ENCODE results near the gene TRPV4. TPM values are rescaled to one million over a fixed set of nuclear protein-coding genes. Genes with fewer than 3 reads are reported as not detected.
A peak's percentile ranks its signal among the peaks of the same experiment; 100 is the strongest.

The TRPV4 gene
- total RNA-seq, 1 experiment from 2014 or later, result 0.02 TPM

DNA sequence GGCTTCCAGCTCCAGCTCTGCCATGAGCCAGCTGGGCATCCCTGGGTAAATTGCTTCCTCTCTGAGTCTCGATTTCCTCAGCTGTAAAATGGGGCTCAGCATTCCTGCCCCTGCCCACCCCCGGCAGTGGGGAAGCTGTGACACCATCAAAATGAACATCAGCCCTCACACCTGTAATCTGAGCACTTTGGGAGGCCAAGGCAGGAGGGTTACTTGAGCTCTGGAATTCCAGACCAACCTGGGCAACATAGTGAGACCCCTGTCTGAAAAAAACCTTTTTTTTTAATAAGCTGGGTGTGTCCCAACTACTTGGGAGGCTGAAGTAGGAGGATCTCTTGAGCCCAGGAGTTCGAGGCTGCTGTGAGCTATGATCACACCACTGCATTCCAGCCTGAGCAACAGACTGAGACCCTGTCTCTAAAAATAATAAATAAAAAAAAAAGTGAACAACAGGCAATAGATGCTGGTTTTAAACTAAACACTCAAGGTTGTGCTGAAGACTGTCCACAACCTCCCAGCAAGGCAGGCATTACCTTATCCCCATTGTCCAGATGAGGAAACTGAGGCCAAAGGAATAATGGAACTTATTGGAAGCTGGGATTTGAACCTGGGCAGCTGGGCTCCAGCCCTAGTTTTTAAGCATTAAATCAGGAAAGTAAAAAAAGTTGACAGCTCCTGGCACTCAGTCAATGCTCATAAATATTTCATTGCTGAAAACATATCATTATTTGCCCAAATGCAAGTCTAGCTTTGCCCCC, 4.3 kb downstream of the TRPV4 start:
- no peak for DNase-seq (ENCODE audit: low spot score)

DNA sequence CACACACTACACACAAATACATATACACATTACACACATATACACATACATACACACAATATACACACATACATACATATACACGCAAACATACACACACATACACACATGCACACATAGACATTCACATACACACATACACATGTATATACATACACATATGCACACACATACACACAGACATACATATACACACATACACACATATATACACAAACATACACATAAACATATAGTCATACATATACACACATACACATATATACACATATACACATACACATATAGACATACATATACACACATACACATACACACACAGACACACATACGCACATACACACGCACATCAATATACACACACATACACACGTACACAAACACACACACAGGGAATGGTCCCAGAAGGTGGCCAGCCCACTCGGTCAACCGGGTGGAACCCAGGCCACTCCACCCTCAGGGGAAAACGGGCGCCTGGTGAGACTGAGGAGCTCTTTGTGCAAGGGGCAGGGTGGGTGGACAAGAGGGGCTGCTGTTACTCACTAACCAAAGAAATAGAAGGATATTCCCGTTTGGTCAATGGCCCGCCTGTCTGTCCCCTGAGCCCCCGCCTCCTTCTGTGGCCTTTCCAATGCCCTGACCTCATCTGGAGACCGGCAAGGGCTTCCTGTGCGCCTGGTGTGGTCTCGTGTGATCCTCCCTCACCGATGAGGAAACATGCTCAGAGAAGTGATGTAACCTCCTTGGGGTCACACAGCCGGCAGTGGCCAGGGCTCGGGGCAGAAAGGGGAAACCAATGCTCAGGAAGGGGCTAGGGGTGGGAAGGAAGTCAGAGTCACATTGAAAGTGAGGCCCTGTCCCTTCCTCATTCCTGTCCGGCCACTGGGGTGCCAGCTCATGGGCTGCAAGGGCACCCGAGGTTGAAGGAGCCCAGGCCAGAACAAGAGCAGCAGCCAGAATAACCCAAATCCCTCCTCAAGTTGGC, 5.3 kb downstream of the TRPV4 start:
- DNase-seq (ENCODE audit: low spot score), result no peak

DNA sequence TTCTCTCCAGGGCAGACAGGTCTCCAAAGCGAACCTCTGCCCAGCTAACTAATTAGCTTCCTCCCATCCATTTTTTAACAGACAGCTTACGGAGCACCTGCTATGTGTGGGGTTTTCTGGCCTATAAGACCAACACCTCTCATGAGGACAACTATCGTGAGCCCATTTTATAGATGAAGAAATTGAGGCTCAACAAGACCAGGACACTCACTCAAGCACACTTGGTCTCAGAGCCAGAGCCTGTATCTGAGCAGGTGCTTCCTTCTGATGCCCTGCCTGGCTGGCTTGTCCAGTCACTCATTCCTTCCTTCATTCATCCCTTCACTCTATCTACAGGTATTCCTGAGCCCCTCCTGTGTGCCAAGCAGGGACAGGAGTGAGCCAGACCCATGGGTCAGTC, 6.1 kb downstream of the TRPV4 start:
- no peak for DNase-seq (ENCODE audit: low spot score)

DNA sequence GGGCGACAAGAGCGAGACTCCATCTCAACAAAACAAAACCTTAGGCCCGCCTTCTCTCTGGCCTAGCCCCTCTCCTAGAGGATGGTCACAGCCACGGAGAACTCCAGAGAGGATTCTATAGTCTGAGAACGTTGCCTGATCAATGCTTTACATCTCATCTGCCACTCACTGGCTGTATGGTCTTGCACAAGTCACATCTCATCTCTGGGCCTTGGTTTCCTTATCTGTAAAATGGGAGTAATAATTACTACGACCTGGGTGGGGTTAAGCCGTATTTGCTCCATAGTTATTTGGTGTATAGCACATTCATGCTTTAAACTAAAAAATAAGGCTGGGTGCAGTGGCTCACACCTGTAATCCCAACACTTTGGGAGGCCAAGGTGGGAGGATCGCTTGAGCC, 8.5 kb downstream of the TRPV4 start:
- DNase-seq (ENCODE audit: low spot score), result no peak

DNA sequence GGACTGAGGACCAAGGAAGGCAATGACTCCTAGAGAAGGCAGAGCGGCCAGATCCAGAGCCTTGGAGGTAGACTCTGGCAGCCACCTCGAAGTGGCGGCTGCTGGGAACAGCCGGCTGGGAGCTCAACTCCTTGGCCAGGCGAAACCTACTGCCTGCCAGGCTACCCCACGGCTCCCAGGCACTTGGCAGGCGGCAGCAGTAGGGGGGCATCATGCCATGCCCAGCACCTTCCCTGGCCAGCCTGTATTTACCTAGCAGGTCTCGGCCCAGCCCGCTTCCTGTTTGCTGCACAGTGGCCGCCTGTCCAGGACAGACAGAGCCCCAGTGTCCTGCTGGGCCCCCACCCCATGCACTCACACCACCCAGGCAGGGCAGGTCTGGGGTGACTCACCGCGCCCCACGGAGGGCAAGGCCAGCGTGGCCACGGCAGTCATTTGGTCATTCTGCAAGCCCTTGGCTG, 10.2 kb downstream of the TRPV4 start:
- no peak for DNase-seq (ENCODE audit: low spot score)

DNA sequence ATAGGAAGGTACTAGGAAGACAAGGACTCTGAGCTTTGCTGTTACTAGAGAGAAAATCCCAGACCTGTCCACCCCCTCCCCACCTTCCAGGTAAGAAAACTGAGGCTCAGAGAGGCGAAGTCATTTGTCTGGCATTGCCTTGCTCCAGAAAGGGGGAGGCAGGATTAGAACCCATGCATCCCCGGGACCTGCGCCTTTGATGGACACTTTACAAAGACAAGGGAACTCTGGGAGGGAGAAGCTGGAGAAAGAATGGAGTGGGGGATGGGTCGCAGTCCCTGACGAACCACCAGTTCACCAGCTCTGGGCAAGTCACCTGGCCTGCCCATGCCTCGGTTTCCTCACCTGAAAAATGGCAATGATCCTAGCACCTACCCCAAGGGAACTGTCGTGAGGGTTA, 10.8 kb downstream of the TRPV4 start:
- DNase-seq (ENCODE audit: low spot score), result no peak

DNA sequence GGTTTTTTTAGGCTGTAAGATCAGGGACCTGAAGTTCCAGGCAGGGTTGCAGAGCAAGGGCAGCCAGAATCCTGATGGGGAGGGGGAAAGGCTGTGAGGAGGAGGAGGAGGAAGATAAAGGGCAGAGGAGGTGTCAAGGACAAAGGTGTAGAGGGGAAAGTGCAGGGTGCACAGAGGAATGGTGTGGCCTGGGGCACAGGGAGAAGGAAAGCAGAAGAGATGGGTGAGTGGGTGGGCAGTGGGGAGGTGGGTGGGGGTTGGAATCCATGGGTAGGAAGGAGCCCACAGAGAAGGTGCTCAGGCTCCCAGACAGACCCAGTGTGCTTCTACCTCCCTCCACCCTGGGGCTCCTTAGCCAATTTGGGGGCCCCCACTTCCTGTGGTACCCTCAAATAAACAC, 11.2 kb downstream of the TRPV4 start:
- DNase-seq (ENCODE audit: low spot score), result no peak

DNA sequence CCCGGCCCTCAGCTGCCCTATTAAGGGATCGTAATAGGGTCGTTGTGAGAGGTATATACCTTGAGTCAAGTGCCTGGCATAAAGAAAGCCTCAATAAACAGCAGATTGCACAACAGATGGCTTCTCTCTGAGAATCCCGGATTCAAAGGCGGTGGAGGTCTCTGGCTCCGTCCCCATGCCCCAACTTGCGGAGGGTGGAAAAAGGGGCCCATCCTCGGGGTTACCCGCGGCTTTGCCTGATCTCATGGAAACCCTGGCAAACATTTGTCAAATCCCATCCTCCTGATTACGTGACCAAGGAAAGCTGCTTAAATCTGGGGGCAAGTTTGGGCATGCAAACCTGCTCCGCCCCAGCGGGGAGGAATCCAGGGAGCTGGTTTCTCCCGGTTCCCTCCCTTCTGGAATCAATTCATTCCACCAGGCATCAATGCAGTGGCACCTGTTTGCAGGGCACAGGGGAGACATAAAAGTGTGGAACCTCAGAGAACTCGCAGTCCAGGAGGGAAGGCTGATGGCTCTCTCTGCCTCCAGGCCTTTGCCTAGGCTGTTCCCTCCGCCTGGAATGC, 12.3 kb downstream of the TRPV4 start:
- DNase-seq (ENCODE audit: low spot score), result no peak

DNA sequence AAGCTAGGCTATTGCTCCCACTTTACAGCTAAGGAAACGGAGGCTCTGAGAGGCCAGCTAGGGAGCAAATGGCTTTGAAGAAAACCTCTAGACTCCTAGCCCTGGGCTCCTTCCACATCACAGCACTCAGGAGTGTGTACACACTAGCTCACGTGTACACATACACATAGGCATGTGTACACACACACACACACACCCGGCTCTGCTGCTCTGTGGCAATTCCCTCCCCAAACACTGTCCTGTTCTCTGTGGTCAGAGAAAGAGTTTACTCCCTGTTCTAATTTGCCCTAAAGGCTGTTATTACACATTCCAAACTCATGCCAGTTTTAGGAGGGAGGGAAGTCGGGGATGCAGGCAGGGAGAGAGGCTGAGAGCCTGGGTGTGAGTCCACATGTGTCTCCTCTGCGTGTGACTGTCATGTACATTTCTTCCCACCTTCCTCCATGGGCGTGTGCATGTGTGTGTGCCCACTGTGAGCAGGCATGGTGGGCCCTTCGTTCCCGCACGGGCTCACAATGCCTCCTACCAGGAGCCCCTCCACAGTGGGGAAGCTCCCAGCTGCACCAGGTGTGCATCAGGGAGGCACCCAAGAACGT, 14.2 kb downstream of the TRPV4 start:
- DNase-seq (ENCODE audit: low spot score), result peak; percentile 74

DNA sequence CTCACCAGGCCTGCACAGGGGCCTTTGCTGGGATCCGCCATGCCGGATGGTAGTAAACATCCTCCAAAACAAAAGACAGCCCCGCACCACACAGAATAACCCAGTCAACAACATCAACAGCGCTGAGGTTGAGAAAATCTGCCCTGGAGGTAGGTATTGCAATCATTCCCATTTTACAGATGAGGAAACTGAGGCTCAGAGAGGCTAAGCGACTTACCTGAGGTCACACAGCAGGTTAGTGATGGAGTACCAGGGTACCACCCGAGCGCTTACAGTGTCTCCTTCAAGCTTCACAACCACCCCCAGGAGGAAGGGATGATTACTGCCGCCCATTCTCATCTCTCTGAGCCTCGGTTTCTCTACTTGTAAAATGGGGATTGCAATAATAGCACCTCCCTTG, 14.9 kb downstream of the TRPV4 start:
- no peak for DNase-seq (ENCODE audit: low spot score)

DNA sequence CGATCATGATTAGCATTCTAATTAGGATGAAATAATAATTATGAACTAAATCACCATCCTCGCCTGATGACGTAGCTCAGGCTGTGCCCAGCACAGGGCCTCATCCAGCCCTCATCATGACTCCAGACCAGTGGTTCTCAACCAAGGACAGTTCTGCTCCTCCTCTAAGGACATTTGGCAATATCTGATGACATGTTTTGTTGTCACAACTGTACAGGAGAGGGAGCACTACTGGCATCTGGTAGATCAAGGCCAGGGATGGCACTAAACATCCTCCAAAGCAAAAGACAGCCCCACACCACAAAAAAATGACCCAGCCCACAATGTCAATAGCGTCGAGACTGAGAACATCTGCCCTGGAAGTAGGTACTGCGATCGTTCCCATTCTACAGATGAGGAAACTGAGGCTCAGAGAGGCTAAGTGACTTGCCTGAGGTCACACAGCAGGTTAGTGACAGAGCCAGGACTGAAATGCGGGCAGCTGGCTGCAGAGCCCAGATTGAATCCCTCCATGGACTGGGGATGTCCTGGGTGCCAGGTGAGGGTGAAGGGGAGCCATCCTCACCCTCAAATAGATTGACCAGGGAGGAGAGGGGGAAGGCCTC, 15.5 kb downstream of the TRPV4 start:
- DNase-seq (ENCODE audit: low spot score), result no peak

DNA sequence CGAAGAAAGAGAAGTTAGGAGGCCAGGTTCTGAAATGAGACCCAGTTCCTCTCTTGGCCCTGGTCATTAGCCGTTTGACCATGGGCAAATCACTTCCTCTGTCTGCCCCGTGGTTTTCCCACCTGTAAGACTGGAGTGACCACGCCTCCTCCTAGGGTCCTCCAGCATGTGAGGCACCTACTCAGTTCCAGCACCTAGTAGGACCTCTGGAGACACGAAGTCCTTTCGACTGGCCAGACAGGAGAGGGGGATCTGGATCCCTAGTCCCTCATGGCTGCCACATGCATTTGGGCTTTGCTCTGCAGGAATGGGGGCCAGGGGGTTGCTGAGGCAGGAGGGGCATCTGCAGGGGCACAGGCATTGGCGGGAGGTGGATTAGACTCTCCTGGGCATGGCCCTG, 16.3 kb downstream of the TRPV4 start:
- DNase-seq (ENCODE audit: low spot score), result no peak

DNA sequence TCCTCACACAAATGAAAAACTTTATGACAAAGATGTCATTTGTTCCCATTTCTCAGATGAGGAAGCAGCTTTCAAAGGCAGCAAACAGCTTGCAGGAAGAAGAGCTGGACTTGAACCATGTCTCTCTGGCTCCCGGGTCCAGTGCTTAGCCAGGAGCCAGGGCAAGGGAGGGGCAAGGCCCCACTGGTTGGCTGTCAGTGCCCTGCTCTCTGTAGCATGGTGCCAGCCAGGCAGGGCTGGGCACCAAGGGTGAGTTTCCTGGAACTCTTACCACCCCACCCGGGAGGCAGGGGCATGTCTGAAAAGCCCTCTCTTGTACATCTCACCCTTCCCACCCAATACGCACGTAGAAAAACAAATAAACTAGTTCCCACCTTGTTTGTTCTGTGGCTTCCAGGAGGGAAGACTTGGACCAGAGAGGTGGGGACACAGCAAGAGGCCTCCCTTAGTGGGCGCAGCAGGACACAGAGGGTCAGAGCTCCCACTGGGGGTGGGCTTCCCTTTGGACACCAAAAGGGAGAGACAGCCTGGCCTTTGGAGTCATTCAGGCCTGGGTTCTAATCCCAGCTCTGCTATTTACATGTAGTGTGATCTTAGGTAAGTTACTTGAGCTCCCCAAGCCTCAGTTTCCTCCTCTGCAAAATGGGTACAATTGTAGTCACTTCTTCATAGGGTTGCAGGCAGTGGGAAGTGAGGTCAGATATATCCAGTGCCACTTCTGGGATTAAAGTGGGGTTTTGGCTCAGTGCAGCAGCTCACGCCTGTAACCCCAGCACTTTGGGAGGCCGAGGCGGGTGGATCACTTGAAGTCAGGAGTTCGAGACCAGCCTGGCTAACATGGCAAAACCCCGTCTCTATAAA, 17.2 kb downstream of the TRPV4 start:
- no peak for DNase-seq (ENCODE audit: low spot score)

DNA sequence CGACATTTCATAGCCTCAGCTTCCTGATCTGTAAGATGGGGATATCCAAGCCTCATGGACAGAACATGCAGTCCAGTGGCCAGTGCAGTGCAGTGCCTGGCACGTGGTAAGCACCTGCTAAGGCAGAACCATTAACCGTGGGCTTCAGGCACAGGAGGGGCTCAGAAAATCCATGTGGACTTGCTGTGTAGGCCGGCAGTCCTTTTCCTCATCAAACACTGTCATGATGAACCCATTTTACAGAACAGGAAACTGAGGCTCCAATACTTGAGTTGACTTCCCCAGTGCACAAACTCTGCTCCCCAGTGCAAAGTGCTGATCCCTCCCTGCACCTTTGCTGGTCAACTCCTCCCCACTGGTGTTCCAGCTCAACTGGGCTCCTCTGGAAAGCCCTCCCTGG, 18.0 kb downstream of the TRPV4 start:
- DNase-seq (ENCODE audit: low spot score), result no peak

DNA sequence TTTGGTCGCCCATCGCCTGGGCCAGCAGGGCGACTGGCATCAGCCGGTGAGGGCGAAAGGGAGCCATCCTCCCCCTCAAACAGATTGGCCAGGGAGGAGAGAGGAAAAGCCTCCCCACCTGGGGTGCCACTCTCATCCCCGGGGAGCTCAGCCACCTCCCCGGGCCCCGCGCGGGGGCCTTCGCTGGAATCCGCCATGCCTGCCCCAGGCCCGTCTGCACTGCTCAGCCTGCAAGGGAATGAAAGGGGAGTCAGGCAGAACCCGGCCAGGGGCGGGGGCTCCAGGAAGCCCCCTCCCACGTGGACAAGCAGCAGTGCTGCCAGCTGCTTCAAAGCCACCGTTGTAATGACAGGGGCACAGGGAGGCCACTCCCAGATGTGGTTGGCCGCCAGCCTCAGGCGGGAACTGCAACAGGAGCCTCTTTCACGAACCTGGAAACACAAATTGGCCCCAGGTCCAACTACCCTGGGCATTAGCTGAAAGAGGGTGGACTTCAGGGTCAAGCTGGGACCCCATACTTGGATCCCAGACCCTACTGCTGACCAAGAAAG, 18.5 kb downstream of the TRPV4 start:
- DNase-seq (ENCODE audit: low spot score), result no peak

DNA sequence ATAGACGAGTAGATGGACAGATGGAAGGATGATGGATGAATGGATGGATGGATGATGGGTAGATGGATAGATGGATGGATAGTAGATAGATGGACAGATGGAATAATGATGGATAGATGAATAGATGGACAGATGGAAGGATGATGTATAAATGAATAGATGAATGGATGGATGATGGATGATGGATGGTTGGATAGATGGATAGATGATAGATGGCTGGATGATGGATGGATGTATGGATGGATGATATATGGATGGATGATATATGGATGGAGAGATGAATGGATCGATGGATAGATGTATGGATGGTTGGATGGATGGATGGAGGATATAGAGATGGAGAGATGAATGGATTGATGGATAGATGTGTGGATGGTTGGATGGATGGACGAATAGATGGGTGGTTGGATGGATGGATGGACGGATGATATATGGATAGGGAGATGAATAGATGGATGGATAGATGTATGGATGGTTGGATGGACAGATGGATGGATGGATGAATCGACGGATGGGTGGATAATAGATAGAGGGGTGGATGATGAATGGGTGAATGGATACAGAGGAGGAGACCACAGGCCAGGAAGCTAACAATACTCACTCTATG, 19.3 kb downstream of the TRPV4 start:
- no peak for DNase-seq (ENCODE audit: low spot score)

DNA sequence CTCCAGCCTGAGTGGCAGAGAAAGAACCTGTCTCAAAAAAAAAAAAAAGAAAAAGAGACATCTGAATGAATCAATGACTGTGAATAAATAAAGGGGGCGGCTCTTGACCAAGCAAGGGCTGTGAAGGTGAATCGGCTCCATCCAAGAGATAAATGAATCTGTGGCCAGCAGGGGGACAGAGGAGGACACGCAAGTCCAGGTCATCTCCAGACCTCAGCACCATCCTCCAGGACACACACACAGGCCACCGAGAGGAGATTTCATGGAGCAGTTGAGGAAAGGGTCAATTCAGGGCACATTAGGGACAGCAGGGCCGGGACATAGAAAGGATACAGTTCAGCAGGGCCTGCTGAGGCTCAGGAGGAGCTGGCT, 21.6 kb downstream of the TRPV4 start:
- no peak for DNase-seq (ENCODE audit: low spot score)

DNA sequence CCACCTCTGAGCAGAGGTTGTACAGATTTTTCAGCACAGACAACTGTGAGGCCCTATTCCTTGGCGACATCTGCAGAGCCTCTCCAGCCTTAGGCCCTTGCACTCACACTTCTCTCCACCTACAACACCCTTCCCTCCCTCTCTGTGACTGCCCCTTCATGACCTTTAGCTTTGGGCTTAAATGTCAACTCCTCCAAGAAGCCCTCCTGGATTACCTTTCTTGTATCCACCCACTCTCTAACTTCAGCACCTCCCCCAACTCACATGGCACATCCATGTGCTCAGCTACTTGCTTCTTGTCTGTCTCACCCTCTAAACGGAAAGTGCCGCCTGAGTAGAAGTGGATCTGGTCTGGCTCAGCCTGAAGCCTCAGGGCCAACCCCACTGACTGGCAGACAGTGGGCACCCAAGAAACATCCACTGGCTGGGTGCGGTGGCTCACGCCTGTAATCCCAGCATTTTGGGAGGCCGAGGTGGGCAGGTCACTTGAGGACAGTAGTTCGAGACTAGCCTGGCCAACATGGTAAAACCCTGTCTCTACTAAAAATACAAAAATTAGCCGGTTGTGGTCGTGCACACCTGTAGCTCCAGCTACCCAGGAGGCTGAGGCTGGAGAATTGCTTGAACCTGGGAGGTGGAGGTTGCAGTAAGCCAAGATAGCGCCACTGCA, 22.1 kb downstream of the TRPV4 start:
- no peak for DNase-seq (ENCODE audit: low spot score)

DNA sequence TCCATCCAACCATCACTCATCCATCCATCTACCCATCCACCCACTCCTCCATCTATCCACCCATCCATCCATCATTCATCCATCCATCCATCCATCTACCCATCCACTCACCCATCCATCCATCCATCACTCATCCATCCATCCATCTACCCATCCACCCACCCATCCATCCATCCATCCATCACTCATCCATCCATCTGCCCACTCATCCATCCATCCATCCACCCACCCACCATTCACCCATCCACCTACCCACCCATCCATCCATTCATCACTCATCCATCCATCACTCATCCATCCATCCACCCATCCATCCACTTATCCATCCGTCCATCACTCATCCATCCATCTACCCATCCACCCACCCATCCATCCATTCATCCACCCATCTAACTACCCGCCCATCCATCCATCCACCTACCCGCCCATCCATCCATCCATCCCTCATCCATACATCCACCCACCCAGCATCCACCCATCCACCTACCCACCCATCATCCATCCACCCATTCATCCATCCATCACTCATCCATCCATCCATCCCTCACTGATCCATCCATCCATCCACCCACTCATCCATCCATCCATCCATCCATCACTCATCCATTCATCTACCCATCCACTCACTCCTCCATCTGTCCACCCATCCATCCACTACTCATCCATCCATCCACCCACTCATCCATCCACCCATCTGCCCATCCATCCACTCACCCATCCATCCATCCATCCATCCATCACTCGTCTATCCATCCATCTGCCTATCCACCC, 24.1 kb downstream of the TRPV4 start:
- DNase-seq (ENCODE audit: low spot score), result no peak
